Measurements from ENCODE around the gene DNAJB1.

DNAJB1 gene

DNA sequence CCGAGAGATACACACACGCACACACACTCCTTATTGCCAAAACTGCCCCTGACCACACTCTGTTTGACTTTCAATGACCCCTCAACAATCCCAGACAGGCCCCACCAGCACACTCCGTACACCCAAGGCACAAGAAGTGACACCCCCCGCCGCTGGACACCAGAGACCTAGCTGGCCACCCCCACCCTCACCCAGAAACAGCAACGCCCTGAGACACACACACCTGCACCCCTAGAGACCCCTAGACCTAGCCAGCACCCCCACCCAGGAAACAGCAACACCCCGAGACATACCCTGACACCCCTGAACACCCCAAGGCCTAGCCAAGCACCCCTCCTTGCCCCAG, 41.9 kb downstream of the DNAJB1 start:
- TF ChIP-seq SPI1 (IDR thresholded peaks at IDR 0.05; ENCODE audit: low read depth, low read length) (no peak), TAF1 (IDR thresholded peaks at IDR 0.05; ENCODE audit: low read depth, low read length) (no peak), POLR2AphosphoS5 (IDR thresholded peaks at IDR 0.05; ENCODE audit: low read depth, low read length) (no peak), PAX5 (IDR thresholded peaks at IDR 0.05; ENCODE audit: insufficient read depth, low read length, severe bottlenecking) (no peak), POU2F2 (IDR thresholded peaks at IDR 0.05; ENCODE audit: low read depth, low read length) (no peak), POLR2A (IDR thresholded peaks at IDR 0.05; ENCODE audit: low read depth, low read length) (no peak)
- FAIRE-seq (no peak), DNase-seq (ENCODE audit: insufficient read length, low spot score) (no peak)

GRCh38 chr19:14475251-14476073, 42.7 kb downstream of the DNAJB1 start, which contains the start of gene PTGER1:
TSS of gene PTGER1 (minus strand) at chr19:14475354. CDS start at chr19:14474320, 1,034 bp downstream.
- no peak for DNase-seq (ENCODE audit: insufficient read length, low spot score)
- no peak for FAIRE-seq
- TF ChIP-seq SPI1 (IDR thresholded peaks at IDR 0.05; ENCODE audit: low read depth, low read length) = no peak
- TF ChIP-seq POU2F2 (IDR thresholded peaks at IDR 0.05; ENCODE audit: low read depth, low read length) = no peak
- TF ChIP-seq POLR2A (IDR thresholded peaks at IDR 0.05; ENCODE audit: low read depth, low read length) = no peak
- TF ChIP-seq POLR2AphosphoS5 (IDR thresholded peaks at IDR 0.05; ENCODE audit: low read depth, low read length) = no peak
- TF ChIP-seq TAF1 (IDR thresholded peaks at IDR 0.05; ENCODE audit: low read depth, low read length) = no peak
- TF ChIP-seq PAX5 (IDR thresholded peaks at IDR 0.05; ENCODE audit: insufficient read depth, low read length, severe bottlenecking) = no peak

DNA sequence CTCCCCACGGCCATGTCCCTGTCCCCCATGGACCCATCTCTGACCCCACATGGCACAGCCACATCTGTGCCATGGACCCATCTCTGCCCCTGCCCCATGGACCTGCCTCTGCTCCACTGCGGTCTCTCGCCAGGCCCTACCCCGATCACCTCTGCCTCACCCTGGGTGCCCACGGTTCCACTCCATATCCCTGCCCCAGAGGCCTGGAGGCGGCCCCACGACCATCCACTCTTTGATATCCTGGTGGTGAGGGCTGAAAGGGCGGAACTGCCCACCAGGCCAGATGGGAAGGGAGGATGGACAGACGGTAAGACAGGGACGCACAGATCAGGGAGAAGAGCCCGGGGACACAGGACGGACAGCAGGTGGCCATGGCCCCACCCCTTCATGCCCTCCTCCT, 43.4 kb downstream of the DNAJB1 start:
- DNase-seq (ENCODE audit: insufficient read length, low spot score) = no peak
- TF ChIP-seq TAF1 (IDR thresholded peaks at IDR 0.05; ENCODE audit: low read depth, low read length) = no peak
- TF ChIP-seq POLR2AphosphoS5 (IDR thresholded peaks at IDR 0.05; ENCODE audit: low read depth, low read length) = no peak
- no peak for TF ChIP-seq POU2F2 (IDR thresholded peaks at IDR 0.05; ENCODE audit: low read depth, low read length)
- TF ChIP-seq SPI1 (IDR thresholded peaks at IDR 0.05; ENCODE audit: low read depth, low read length) = no peak
- no peak for TF ChIP-seq PAX5 (IDR thresholded peaks at IDR 0.05; ENCODE audit: insufficient read depth, low read length, severe bottlenecking)
- no peak for TF ChIP-seq POLR2A (IDR thresholded peaks at IDR 0.05; ENCODE audit: low read depth, low read length)
- FAIRE-seq = no peak

DNA sequence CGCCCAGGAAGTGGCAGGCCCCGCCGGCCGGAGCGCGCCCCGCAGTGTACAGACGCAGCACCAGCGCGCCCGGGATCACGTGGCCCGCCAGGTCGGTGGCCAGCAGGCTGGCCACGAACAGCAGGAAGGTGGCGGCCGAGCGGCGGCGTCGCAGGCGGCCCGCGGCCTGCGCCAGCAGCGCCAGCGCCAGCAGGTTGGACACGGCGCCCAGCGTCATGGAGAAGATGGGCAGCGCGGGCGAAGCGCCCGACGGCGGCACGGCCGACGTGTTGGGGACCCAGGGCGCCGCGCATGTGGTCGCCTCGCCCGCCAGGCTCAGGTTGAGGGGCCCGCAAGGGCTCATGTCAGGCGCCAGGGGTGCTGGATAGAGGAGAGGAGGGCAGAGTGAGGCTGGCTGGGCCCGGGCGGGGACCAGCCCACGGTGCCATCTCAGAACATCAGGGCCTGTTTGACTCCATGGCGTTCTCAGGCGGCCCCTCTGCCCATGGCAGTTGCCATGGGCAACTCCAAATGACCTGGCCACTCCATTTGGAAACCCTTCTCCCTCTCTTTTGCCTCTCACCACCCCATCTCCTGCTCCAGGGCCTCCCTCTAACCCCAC, 44.1 kb downstream of the DNAJB1 start:
- DNase-seq (ENCODE audit: insufficient read length, low spot score) = no peak
- no peak for FAIRE-seq
- TF ChIP-seq SPI1 (IDR thresholded peaks at IDR 0.05; ENCODE audit: low read depth, low read length) = no peak
- no peak for TF ChIP-seq POLR2A (IDR thresholded peaks at IDR 0.05; ENCODE audit: low read depth, low read length)
- no peak for TF ChIP-seq POLR2AphosphoS5 (IDR thresholded peaks at IDR 0.05; ENCODE audit: low read depth, low read length)
- TF ChIP-seq PAX5 (IDR thresholded peaks at IDR 0.05; ENCODE audit: insufficient read depth, low read length, severe bottlenecking) = no peak
- TF ChIP-seq TAF1 (IDR thresholded peaks at IDR 0.05; ENCODE audit: low read depth, low read length) = no peak
- TF ChIP-seq POU2F2 (IDR thresholded peaks at IDR 0.05; ENCODE audit: low read depth, low read length) = no peak

DNA sequence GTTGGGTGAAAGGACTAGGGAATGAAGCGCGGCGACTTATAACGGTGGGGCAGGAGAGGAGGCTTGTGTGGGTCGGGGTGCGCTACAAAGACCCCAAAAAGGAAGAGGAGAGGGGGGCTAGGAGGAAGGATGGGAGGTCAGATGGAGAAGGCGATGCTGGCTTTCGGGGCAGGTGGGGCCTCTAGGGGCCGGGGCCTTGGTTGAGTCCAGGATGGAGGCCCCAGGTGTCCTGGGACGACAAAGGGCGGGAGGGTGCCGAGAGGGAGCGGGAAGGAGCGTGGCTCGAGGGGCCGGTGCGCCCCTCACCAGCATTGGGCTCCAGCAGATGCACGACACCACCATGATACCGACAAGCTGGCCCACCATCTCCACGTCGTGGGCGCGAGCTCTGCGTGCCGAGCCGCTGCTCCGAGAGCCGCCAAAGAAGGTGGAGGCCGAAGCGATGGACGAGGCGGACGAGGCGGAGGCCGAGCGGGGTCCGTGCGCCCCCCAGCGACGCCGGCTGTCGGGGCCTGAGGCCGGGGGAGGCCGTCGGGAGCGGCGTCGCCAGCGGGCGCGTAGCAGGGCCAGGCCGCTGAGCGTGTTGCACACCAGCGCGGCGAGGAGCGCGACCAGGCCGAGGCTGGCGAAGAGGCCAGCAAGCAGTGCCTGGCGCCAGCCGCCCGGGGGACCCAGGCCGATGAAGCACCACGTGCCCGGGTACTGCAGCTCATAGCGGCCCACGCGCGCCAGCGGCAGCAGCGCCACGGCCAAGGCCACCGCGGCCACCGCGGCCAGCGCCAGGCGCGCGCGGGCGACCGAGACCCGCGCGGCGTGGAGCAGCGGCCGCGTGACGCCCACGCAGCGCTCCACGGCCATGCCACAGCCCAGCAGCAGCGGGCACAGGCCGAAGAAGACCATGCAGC, 44.9 kb downstream of the DNAJB1 start:
- DNase-seq (ENCODE audit: insufficient read length, low spot score) (no peak), FAIRE-seq (peak; percentile 20)
- TF ChIP-seq POLR2A (IDR thresholded peaks at IDR 0.05; ENCODE audit: low read depth, low read length) = no peak
- no peak for TF ChIP-seq POLR2AphosphoS5 (IDR thresholded peaks at IDR 0.05; ENCODE audit: low read depth, low read length)
- no peak for TF ChIP-seq PAX5 (IDR thresholded peaks at IDR 0.05; ENCODE audit: insufficient read depth, low read length, severe bottlenecking)
- no peak for TF ChIP-seq TAF1 (IDR thresholded peaks at IDR 0.05; ENCODE audit: low read depth, low read length)
- no peak for TF ChIP-seq POU2F2 (IDR thresholded peaks at IDR 0.05; ENCODE audit: low read depth, low read length)
- no peak for TF ChIP-seq SPI1 (IDR thresholded peaks at IDR 0.05; ENCODE audit: low read depth, low read length)

- DNase-seq (ENCODE audit: insufficient read length, low spot score) = peak; percentile 96
- 0 out of 2 replicates have a peak, but pooled peaks have one; percentile 21 for TF ChIP-seq POU2F2 (IDR thresholded peaks at IDR 0.05; ENCODE audit: low read depth, low read length)
- no peak for TF ChIP-seq PAX5 (IDR thresholded peaks at IDR 0.05; ENCODE audit: insufficient read depth, low read length, severe bottlenecking)
- peak; percentile 88 for FAIRE-seq
These were observed 45.8 kb downstream of the DNAJB1 start for GRCh38 chr19:14472202-14472938.

DNA sequence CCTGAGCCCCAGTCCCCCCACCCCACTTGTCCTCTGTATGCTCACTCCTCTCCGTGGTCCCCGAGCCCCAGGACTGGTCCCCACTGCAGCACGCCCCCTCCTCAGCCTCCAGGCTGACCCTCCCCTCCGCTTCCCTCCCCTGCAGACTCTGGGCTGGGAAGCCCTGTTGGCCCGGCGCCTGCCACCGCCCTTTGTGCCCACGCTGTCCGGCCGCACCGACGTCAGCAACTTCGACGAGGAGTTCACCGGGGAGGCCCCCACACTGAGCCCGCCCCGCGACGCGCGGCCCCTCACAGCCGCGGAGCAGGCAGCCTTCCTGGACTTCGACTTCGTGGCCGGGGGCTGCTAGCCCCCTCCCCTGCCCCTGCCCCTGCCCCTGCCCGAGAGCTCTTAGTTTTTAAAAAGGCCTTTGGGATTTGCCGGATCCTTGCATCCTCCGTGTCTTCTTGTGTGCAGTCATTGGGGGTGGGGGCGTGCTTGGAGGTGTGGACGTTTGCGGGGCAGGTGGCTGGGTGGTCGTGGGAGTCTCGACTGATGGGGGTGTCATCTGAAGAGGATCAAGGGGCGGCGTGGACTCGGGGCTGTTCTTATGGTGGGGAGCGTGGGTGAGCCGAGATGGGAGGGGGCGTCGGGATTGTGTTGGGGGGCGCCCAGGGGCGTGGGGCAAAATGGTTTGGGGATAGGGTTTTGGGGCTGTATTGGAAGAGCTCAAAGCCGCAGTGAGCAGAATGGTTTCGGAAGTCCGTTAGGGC, 46.6 kb downstream of the DNAJB1 start:
- TF ChIP-seq POLR2AphosphoS5 (IDR thresholded peaks at IDR 0.05; ENCODE audit: low read depth, low read length) (no peak), PAX5 (IDR thresholded peaks at IDR 0.05; ENCODE audit: insufficient read depth, low read length, severe bottlenecking) (no peak), POU2F2 (IDR thresholded peaks at IDR 0.05; ENCODE audit: low read depth, low read length) (no peak), SPI1 (IDR thresholded peaks at IDR 0.05; ENCODE audit: low read depth, low read length) (no peak), POLR2A (IDR thresholded peaks at IDR 0.05; ENCODE audit: low read depth, low read length) (no peak), TAF1 (IDR thresholded peaks at IDR 0.05; ENCODE audit: low read depth, low read length) (no peak)
- FAIRE-seq (no peak), DNase-seq (ENCODE audit: insufficient read length, low spot score) (peak; percentile 40)

Data from GM12891 (cell line).